HepG2 (cell line): ENCODE measurements around the gene CLDN9. TPM values are rescaled to one million over a fixed set of nuclear protein-coding genes. Genes with fewer than 3 reads are reported as not detected.

ENCODE experiments used
- HNRNPK ChIP-seq: fragments of 200-400 bp; formaldehyde crosslinking; IDR thresholded peaks from 2 replicates; pipeline ENCODE4 v1.6.1; 2018; ENCODE audit warnings: low read length, low read depth, moderate library complexity, mild to moderate bottlenecking; ENCODE audit not compliant: poor library complexity, severe bottlenecking
- JDP2 ChIP-seq: sonication (generic); formaldehyde crosslinking; IDR thresholded peaks from 2 replicates; pipeline ENCODE4 v1.8.1; 2022; ENCODE audit warnings: missing genetic modification reagents, borderline replicate concordance
- JUNB ChIP-seq: sonication (generic); formaldehyde crosslinking; IDR thresholded peaks from 2 replicates; pipeline ENCODE4 v1.8.0; 2022; ENCODE audit warnings: missing genetic modification reagents, mild to moderate bottlenecking, borderline replicate concordance
- ZFP36L2 ChIP-seq: sonication (generic); formaldehyde crosslinking; IDR thresholded peaks from 2 replicates; pipeline ENCODE4 v1.4.0; 2020; ENCODE audit warnings: missing genetic modification reagents
- ZFX ChIP-seq: sonication (generic); formaldehyde crosslinking; IDR thresholded peaks from 2 replicates; pipeline ENCODE4 v1.4.0; 2020; ENCODE audit warnings: mild to moderate bottlenecking, low read depth, missing genetic modification reagents, moderate library complexity
- ZFY ChIP-seq: sonication (generic); formaldehyde crosslinking; IDR thresholded peaks from 2 replicates; pipeline ENCODE4 v1.4.0; 2020; ENCODE audit warnings: missing genetic modification reagents
- ZNF121 ChIP-seq: sonication (generic); formaldehyde crosslinking; IDR thresholded peaks from 2 replicates; pipeline ENCODE4 v1.5.0; 2020; ENCODE audit warnings: mild to moderate bottlenecking, missing genetic modification reagents
- polyA plus RNA-seq, 8 experiments: library from polyadenylated mRNA; depleted of rRNA in 3 of 8; stranded (reverse) in 7 of 8; unstranded in 1 of 8; fragments of >200 nt; fragmentation: Illumina TruSeq in 4 of 8; extraction: Trizol in 4 of 8; gene quantifications; 2 replicates each; pipeline versions ENCODE4 v1.2.1 to v1.2.3, GENCODE V29; 2011 to 2016; ENCODE audit warnings: low read depth in 4 of 8, missing spikeins in 1 of 8, mixed read lengths in 1 of 8; ENCODE audit not compliant: insufficient read depth in 1 of 8
- total RNA-seq, 5 experiments: library from RNA; depleted of rRNA; stranded (reverse); fragments of >200 nt; fragmentation: Illumina TruSeq; extraction: Trizol; gene quantifications; 2 replicates each; pipeline ENCODE4 v1.2.3, GENCODE V29; 2016; ENCODE audit warnings: low read depth in 1 of 5
- TF ChIP-seq, protein P1 (sequence below): sonication (generic); formaldehyde crosslinking; IDR thresholded peaks from 2 replicates; pipeline ENCODE4 v1.4.0; 2020; ENCODE audit warnings: missing genetic modification reagents
- TF ChIP-seq, protein P2 (sequence below): sonication (generic); formaldehyde crosslinking; IDR thresholded peaks from 2 replicates; pipeline ENCODE4 v1.4.0; 2020; ENCODE audit warnings: missing genetic modification reagents, borderline replicate concordance
- TF ChIP-seq, protein P3 (sequence below), 2 experiments: sonication (generic) in 1 of 2; formaldehyde crosslinking in 1 of 2; IDR thresholded peaks; 2 replicates each; pipeline versions ENCODE4 v1.5.1 to v1.6.1; 2011 to 2020; ENCODE audit warnings: borderline replicate concordance in 1 of 2, low read depth in 1 of 2, low read length in 1 of 2, mild to moderate bottlenecking in 1 of 2, missing genetic modification reagents in 1 of 2, moderate library complexity in 1 of 2
- TF ChIP-seq, protein P4 (sequence below): sonication (generic); formaldehyde crosslinking; IDR thresholded peaks from 2 replicates; pipeline ENCODE4 v1.5.0; 2020; ENCODE audit warnings: mild to moderate bottlenecking, missing genetic modification reagents
- TF ChIP-seq, protein P5 (sequence below): sonication (generic); formaldehyde crosslinking; conservative IDR thresholded peaks from 2 replicates; pipeline ENCODE4 v1.4.0; 2020; ENCODE audit warnings: mild to moderate bottlenecking, missing genetic modification reagents, moderate library complexity

The CLDN9 gene
- total and polyA plus RNA-seq, 2 of the 13 experiments (the other 11 are each of a cell fraction or from before 2014, with no cell fraction given), result 0.15 to 0.26 TPM

DNA sequence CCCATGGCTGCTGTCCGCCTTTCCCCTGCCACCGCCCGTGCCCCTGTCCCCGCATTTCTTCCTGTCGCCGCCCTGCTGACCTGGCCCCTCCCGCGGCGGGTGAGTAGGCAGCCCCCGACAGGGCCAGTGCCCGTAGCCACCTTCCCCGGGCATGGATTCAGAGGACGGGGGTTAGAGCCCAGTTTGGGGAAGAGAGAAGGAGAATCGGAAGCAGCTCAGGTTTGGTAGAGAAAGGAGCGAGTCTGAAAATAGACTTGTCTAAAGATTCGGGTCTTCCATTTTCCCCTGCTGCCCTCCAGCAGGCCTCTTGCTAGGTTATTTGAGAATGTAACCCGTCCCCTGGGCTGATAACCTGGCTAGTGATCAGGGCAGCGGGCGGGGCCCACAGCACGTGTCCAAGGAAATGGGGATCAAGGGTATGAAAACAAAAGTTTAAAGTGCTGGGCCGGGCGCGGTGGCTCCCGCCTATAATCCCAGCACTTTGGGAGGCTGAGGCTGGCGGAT, 7.9 kb upstream of the CLDN9 start (continued):
- TF ChIP-seq JDP2 (CRISPR knock-in tag), result no peak
- TF ChIP-seq, protein P1, sequence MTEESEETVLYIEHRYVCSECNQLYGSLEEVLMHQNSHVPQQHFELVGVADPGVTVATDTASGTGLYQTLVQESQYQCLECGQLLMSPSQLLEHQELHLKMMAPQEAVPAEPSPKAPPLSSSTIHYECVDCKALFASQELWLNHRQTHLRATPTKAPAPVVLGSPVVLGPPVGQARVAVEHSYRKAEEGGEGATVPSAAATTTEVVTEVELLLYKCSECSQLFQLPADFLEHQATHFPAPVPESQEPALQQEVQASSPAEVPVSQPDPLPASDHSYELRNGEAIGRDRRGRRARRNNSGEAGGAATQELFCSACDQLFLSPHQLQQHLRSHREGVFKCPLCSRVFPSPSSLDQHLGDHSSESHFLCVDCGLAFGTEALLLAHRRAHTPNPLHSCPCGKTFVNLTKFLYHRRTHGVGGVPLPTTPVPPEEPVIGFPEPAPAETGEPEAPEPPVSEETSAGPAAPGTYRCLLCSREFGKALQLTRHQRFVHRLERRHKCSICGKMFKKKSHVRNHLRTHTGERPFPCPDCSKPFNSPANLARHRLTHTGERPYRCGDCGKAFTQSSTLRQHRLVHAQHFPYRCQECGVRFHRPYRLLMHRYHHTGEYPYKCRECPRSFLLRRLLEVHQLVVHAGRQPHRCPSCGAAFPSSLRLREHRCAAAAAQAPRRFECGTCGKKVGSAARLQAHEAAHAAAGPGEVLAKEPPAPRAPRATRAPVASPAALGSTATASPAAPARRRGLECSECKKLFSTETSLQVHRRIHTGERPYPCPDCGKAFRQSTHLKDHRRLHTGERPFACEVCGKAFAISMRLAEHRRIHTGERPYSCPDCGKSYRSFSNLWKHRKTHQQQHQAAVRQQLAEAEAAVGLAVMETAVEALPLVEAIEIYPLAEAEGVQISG (CRISPR knock-in tag), result no peak; the same call in 1 of the 2 replicates
- TF ChIP-seq, protein P2, sequence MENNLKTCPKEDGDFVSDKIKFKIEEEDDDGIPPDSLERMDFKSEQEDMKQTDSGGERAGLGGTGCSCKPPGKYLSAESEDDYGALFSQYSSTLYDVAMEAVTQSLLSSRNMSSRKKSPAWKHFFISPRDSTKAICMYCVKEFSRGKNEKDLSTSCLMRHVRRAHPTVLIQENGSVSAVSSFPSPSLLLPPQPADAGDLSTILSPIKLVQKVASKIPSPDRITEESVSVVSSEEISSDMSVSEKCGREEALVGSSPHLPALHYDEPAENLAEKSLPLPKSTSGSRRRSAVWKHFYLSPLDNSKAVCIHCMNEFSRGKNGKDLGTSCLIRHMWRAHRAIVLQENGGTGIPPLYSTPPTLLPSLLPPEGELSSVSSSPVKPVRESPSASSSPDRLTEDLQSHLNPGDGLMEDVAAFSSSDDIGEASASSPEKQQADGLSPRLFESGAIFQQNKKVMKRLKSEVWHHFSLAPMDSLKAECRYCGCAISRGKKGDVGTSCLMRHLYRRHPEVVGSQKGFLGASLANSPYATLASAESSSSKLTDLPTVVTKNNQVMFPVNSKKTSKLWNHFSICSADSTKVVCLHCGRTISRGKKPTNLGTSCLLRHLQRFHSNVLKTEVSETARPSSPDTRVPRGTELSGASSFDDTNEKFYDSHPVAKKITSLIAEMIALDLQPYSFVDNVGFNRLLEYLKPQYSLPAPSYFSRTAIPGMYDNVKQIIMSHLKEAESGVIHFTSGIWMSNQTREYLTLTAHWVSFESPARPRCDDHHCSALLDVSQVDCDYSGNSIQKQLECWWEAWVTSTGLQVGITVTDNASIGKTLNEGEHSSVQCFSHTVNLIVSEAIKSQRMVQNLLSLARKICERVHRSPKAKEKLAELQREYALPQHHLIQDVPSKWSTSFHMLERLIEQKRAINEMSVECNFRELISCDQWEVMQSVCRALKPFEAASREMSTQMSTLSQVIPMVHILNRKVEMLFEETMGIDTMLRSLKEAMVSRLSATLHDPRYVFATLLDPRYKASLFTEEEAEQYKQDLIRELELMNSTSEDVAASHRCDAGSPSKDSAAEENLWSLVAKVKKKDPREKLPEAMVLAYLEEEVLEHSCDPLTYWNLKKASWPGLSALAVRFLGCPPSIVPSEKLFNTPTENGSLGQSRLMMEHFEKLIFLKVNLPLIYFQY (CRISPR knock-in tag), result no peak
- no peak for TF ChIP-seq JUNB (CRISPR knock-in tag)
- peak; percentile 46; the same call in 1 of the 2 replicates for TF ChIP-seq ZFY (CRISPR knock-in tag)
- TF ChIP-seq, protein P3, sequence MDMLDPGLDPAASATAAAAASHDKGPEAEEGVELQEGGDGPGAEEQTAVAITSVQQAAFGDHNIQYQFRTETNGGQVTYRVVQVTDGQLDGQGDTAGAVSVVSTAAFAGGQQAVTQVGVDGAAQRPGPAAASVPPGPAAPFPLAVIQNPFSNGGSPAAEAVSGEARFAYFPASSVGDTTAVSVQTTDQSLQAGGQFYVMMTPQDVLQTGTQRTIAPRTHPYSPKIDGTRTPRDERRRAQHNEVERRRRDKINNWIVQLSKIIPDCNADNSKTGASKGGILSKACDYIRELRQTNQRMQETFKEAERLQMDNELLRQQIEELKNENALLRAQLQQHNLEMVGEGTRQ (IDR thresholded peaks at IDR 0.05; ENCODE audit: low read depth, low read length), result no peak
- TF ChIP-seq, protein P3 (CRISPR knock-in tag; IDR thresholded peaks at IDR 0.05; ENCODE audit: borderline replicate concordance), result no peak
- TF ChIP-seq HNRNPK, result no peak
- peak; percentile 47; the same call in 1 of the 2 replicates for TF ChIP-seq ZFX (CRISPR knock-in tag)
- no peak for TF ChIP-seq ZFP36L2
- TF ChIP-seq, protein P4, sequence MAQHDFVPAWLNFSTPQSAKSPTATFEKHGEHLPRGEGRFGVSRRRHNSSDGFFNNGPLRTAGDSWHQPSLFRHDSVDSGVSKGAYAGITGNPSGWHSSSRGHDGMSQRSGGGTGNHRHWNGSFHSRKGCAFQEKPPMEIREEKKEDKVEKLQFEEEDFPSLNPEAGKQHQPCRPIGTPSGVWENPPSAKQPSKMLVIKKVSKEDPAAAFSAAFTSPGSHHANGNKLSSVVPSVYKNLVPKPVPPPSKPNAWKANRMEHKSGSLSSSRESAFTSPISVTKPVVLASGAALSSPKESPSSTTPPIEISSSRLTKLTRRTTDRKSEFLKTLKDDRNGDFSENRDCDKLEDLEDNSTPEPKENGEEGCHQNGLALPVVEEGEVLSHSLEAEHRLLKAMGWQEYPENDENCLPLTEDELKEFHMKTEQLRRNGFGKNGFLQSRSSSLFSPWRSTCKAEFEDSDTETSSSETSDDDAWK (CRISPR knock-in tag), result no peak
- TF ChIP-seq, protein P5, sequence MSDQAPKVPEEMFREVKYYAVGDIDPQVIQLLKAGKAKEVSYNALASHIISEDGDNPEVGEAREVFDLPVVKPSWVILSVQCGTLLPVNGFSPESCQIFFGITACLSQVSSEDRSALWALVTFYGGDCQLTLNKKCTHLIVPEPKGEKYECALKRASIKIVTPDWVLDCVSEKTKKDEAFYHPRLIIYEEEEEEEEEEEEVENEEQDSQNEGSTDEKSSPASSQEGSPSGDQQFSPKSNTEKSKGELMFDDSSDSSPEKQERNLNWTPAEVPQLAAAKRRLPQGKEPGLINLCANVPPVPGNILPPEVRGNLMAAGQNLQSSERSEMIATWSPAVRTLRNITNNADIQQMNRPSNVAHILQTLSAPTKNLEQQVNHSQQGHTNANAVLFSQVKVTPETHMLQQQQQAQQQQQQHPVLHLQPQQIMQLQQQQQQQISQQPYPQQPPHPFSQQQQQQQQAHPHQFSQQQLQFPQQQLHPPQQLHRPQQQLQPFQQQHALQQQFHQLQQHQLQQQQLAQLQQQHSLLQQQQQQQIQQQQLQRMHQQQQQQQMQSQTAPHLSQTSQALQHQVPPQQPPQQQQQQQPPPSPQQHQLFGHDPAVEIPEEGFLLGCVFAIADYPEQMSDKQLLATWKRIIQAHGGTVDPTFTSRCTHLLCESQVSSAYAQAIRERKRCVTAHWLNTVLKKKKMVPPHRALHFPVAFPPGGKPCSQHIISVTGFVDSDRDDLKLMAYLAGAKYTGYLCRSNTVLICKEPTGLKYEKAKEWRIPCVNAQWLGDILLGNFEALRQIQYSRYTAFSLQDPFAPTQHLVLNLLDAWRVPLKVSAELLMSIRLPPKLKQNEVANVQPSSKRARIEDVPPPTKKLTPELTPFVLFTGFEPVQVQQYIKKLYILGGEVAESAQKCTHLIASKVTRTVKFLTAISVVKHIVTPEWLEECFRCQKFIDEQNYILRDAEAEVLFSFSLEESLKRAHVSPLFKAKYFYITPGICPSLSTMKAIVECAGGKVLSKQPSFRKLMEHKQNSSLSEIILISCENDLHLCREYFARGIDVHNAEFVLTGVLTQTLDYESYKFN (CRISPR knock-in tag), result 0 out of 2 replicates have a peak, but pooled peaks have one; percentile 25
- TF ChIP-seq ZNF121 (CRISPR knock-in tag), result no peak
